RWPE2 (cell line): ENCODE results near the gene HEPN1.
A peak's percentile ranks its signal among the peaks of the same experiment; 100 is the strongest.

ENCODE experiments used
- ATAC-seq: fragments of 200-7000 bp; cut with Tn5 transposase; 3 replicates; pipeline ENCODE4 v1.9.1; 2021; ENCODE audit warnings: low read depth
- DNase-seq: peaks from one replicate; pipeline ENCODE4 v3.0.0-alpha.2; 2020; ENCODE audit warnings: low spot score
- H3K27ac ChIP-seq: fragments of 450-650 bp; 2 replicates; pipeline ENCODE4 v1.5.1; 2017; ENCODE audit warnings: mild to moderate bottlenecking; ENCODE audit not compliant: poor library complexity, severe bottlenecking
- H3K27me3 ChIP-seq: fragments of 250-450 bp; sonication (Bioruptor Pico); 2 replicates; pipeline ENCODE4 v1.5.1; 2021; ENCODE audit warnings: mild to moderate bottlenecking, moderate library complexity; ENCODE audit not compliant: insufficient read depth, poor library complexity, severe bottlenecking
- H3K36me3 ChIP-seq: fragments of 250-450 bp; sonication (Bioruptor Pico); 2 replicates; pipeline ENCODE4 v1.5.1; 2020; ENCODE audit warnings: low read depth, mild to moderate bottlenecking, moderate library complexity
- H3K4me1 ChIP-seq: fragments of 250-450 bp; sonication (Bioruptor Pico); 2 replicates; pipeline ENCODE4 v1.5.1; 2021; ENCODE audit warnings: mild to moderate bottlenecking, moderate library complexity; ENCODE audit not compliant: insufficient read depth, poor library complexity, severe bottlenecking
- H3K4me3 ChIP-seq: fragments of 250-450 bp; sonication (Bioruptor Pico); 2 replicates; pipeline ENCODE4 v1.5.1; 2021; ENCODE audit warnings: mild to moderate bottlenecking, moderate library complexity; ENCODE audit not compliant: severe bottlenecking
- H3K9me3 ChIP-seq: fragments of 250-450 bp; sonication (Bioruptor Pico); 2 replicates; pipeline ENCODE4 v1.5.1; 2021; ENCODE audit warnings: mild to moderate bottlenecking, moderate library complexity; ENCODE audit not compliant: severe bottlenecking
- CTCF ChIP-seq: fragments of 450-650 bp; IDR thresholded peaks from one replicate; pipeline ENCODE4 v1.5.1; 2017; ENCODE audit warnings: mild to moderate bottlenecking, moderate library complexity; ENCODE audit not compliant: poor library complexity, severe bottlenecking

The HEPN1 gene

GRCh38 chr11:124920356-124920755 lies 1.3 kb downstream of the HEPN1 start:
- Histone ChIP-seq H3K4me3 (no peak overlapping the region), H3K36me3 (no peaks in the 10 kb centered on the region)

GRCh38 chr11:124920870-124921609 lies 2.0 kb downstream of the HEPN1 start:
- Histone ChIP-seq H3K36me3 (no peaks in the 10 kb centered on the region), H3K9me3 (no peaks in the 10 kb centered on the region), H3K4me1 (no peaks in the 10 kb centered on the region), H3K27ac (no peak overlapping the region), H3K4me3 (peak overlapping the region; percentile 16), H3K27me3 (no peaks in the 10 kb centered on the region)
- ATAC-seq (peak; percentile 50; the same call in 2 of the 3 replicates), DNase-seq (no peak)
- TF ChIP-seq CTCF: peak; percentile 4

More at GRCh38 chr11:124920356-124920755, 1.3 kb downstream of the HEPN1 start:
- Histone ChIP-seq H3K27me3 (no peaks in the 10 kb centered on the region), H3K4me1 (no peaks in the 10 kb centered on the region), H3K27ac (no peak overlapping the region), H3K9me3 (no peaks in the 10 kb centered on the region)
- TF ChIP-seq CTCF: no peak
- no peak for DNase-seq
- ATAC-seq: no peak

- no peak overlapping the region for H3K4me3 ChIP-seq
- no peaks in the 10 kb centered on the region for H3K27me3 ChIP-seq
- H3K27ac ChIP-seq: no peak overlapping the region
- H3K4me1 ChIP-seq: no peaks in the 10 kb centered on the region
- TF ChIP-seq CTCF: no peak
- DNase-seq (no peak), ATAC-seq (no peak)
- H3K36me3 ChIP-seq: no peaks in the 10 kb centered on the region
- no peaks in the 10 kb centered on the region for H3K9me3 ChIP-seq
Observed at GRCh38 chr11:124922831-124923230, 3.8 kb downstream of the HEPN1 start.

- ATAC-seq (no peak), DNase-seq (no peak)
- Histone ChIP-seq H3K9me3 (no peaks in the 10 kb centered on the region), H3K36me3 (no peaks in the 10 kb centered on the region), H3K27ac (no peak overlapping the region), H3K4me1 (no peaks in the 10 kb centered on the region), H3K4me3 (no peak overlapping the region), H3K27me3 (no peaks in the 10 kb centered on the region)
- TF ChIP-seq CTCF: no peak
Observed at GRCh38 chr11:124923296-124923695, 4.2 kb downstream of the HEPN1 start.
